Measurements from ENCODE around the gene CACNB4. TPM values are rescaled to one million over a fixed set of nuclear protein-coding genes. Genes with fewer than 3 reads are reported as not detected.

Gene CACNB4
- total and polyA plus RNA-seq, 2 of the 4 experiments (the other 2 are of a cell fraction) = 0.12 to 0.36 TPM

- WGBS, 2 experiments (ENCODE audit: extremely low coverage in 2 of 2, insufficient read length in 1 of 2) = no CpG with 5 or more reads among the region's 1 CpG
- H3K9ac ChIP-seq (ENCODE audit: low read depth, low read length) = no peak overlapping the region
- DNase-seq = no peak
- intact Hi-C loops (cut with micrococcal nuclease) (no loop called here), in situ Hi-C loops (cut with MboI; ENCODE audit: low sequenced_read_pairs) (no loop called here), dilution Hi-C loops (cut with HindIII; ENCODE audit: low sequenced_read_pairs, unreplicated experiment) (no loop called here)
- no peaks in the 10 kb centered on the region for H3K9me1 ChIP-seq (ENCODE audit: insufficient read depth, low read length)
- H3K27ac ChIP-seq (ENCODE audit: insufficient read depth, low read length) = no peak overlapping the region
- H3K4ac ChIP-seq (ENCODE audit: low read depth, low read length) = no peak overlapping the region
- no peak overlapping the region for H4K8ac ChIP-seq (ENCODE audit: low read depth in 2 of 2, low read length in 2 of 2)
- H4K91ac ChIP-seq (ENCODE audit: insufficient read depth, low read depth, low read length) = no peak overlapping the region
- no peak overlapping the region for H2BK5ac ChIP-seq (ENCODE audit: low read depth, low read length, poor library complexity, severe bottlenecking)
- no peak overlapping the region for H3K18ac ChIP-seq (ENCODE audit: low read depth, low read length)
- no peak overlapping the region for H3K4me3 ChIP-seq (ENCODE audit: insufficient read depth, low read depth, low read length)
- H4K5ac ChIP-seq (ENCODE audit: low read depth, low read length) = no peak overlapping the region
- ATAC-seq (ENCODE audit: low read depth) = no peak
- H2BK15ac ChIP-seq (ENCODE audit: low read depth, low read length) = no peak overlapping the region
- H3K79me1 ChIP-seq (ENCODE audit: low read depth in 1 of 2, low read length in 2 of 2) = no peaks in the 10 kb centered on the region
- no peak overlapping the region for H2AFZ ChIP-seq (replicated peaks; ENCODE audit: low read length, poor library complexity)
- no peak overlapping the region for H2BK120ac ChIP-seq (ENCODE audit: low read depth, low read length)
- H3K36me3 ChIP-seq (ENCODE audit: control insufficient read depth, insufficient read depth, low read length) = no peaks in the 10 kb centered on the region
- no peak overlapping the region for H2AK5ac ChIP-seq (ENCODE audit: low read depth, low read length)
- no peaks in the 10 kb centered on the region for H3K27me3 ChIP-seq (ENCODE audit: control insufficient read depth, insufficient read depth, low read length)
- H3K23ac ChIP-seq (ENCODE audit: low read depth, low read length) = no peak overlapping the region
- no peak overlapping the region for H3K4me2 ChIP-seq (ENCODE audit: low read depth, low read length)
- H4K20me1 ChIP-seq (ENCODE audit: insufficient read depth, low read length) = no peaks in the 10 kb centered on the region
- POLR2A ChIA-PET (ENCODE audit: unreplicated experiment) = no interaction called here
- CTCF ChIA-PET = no interaction called here
- TF ChIP-seq CEBPB (IDR thresholded peaks at IDR 0.05; ENCODE audit: low read depth, low read length) = no peak
- TF ChIP-seq, protein P1, sequence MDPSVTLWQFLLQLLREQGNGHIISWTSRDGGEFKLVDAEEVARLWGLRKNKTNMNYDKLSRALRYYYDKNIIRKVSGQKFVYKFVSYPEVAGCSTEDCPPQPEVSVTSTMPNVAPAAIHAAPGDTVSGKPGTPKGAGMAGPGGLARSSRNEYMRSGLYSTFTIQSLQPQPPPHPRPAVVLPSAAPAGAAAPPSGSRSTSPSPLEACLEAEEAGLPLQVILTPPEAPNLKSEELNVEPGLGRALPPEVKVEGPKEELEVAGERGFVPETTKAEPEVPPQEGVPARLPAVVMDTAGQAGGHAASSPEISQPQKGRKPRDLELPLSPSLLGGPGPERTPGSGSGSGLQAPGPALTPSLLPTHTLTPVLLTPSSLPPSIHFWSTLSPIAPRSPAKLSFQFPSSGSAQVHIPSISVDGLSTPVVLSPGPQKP (IDR thresholded peaks at IDR 0.05; ENCODE audit: borderline replicate concordance, low read depth, low read length) = no peak
- TF ChIP-seq MXI1 (IDR thresholded peaks at IDR 0.05; ENCODE audit: borderline replicate concordance, low read depth, low read length) = no peak
- TF ChIP-seq BHLHE40 (IDR thresholded peaks at IDR 0.05; ENCODE audit: low read depth, low read length) = no peak
- TF ChIP-seq, protein P2, sequence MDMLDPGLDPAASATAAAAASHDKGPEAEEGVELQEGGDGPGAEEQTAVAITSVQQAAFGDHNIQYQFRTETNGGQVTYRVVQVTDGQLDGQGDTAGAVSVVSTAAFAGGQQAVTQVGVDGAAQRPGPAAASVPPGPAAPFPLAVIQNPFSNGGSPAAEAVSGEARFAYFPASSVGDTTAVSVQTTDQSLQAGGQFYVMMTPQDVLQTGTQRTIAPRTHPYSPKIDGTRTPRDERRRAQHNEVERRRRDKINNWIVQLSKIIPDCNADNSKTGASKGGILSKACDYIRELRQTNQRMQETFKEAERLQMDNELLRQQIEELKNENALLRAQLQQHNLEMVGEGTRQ (IDR thresholded peaks at IDR 0.05; ENCODE audit: low read depth, low read length) = no peak
- no peak for TF ChIP-seq NFE2L2 (IDR thresholded peaks at IDR 0.05; ENCODE audit: low read depth, low read length)
- no peak for TF ChIP-seq RAD21 (IDR thresholded peaks at IDR 0.05; ENCODE audit: low read length)
- H3K14ac ChIP-seq (replicated peaks; ENCODE audit: low read depth, low read length) = no peak overlapping the region
- H3K56ac ChIP-seq (ENCODE audit: extremely low read depth, insufficient read depth, low read length) = no peak overlapping the region
- no peaks in the 10 kb centered on the region for H3K4me1 ChIP-seq (ENCODE audit: control insufficient read depth, insufficient read depth, low read length)
- no peak overlapping the region for H2AK9ac ChIP-seq (replicated peaks; ENCODE audit: low read depth, low read length, poor library complexity)
- H2BK20ac ChIP-seq (ENCODE audit: low read depth, low read length) = no peak overlapping the region
- no TSS peak for BruUV-seq (replicated peaks)
- H3K9me3 ChIP-seq (ENCODE audit: control insufficient read depth, insufficient read depth, low read length) = peaks cover 2% of the 10 kb centered on the region; the same call in 1 of the 2 replicates
These were observed 199.7 kb downstream of the CACNB4 start for GRCh38 chr2:151899156-151899555.
